GM23338 (cell line): Measurements from ENCODE around the gene HDAC9. TPM values are rescaled to one million over a fixed set of nuclear protein-coding genes. Genes with fewer than 3 reads are reported as not detected.

Experiments used
- ATAC-seq: fragments of 200-7000 bp; cut with Tn5 transposase; 3 replicates; pipeline ENCODE4 v1.9.1; 2020
- DNase-seq: peaks from one replicate; pipeline ENCODE4 v3.0.0-alpha.2; 2015; ENCODE audit warnings: low spot score
- H2AFZ ChIP-seq: fragments of 200-600 bp; sonication (generic); 2 replicates; pipeline ENCODE4 v1.8.0; 2016; ENCODE audit warnings: antibody characterized with exemption, mild to moderate bottlenecking, moderate library complexity
- H3F3A ChIP-seq: fragments of 200-600 bp; sonication (generic); replicated peaks from 2 replicates; pipeline ENCODE4 v1.8.0; 2017; ENCODE audit warnings: antibody characterized with exemption, mixed run types, low read depth
- H3K27ac ChIP-seq: fragments of 200-600 bp; sonication (generic); 2 replicates; pipeline ENCODE4 v1.6.1; 2016; ENCODE audit warnings: low read depth
- H3K27me3 ChIP-seq: fragments of 200-600 bp; sonication (generic); 2 replicates; pipeline ENCODE4 v1.8.0; 2016; ENCODE audit warnings: mild to moderate bottlenecking, mixed run types, moderate library complexity; ENCODE audit not compliant: insufficient read depth
- H3K36me3 ChIP-seq: fragments of 200-600 bp; sonication (generic); 2 replicates; pipeline ENCODE4 v1.8.0; 2016; ENCODE audit warnings: mild to moderate bottlenecking; ENCODE audit not compliant: insufficient read depth
- H3K4me1 ChIP-seq: fragments of 200-600 bp; sonication (generic); 2 replicates; pipeline ENCODE4 v1.8.0; 2016; ENCODE audit warnings: mild to moderate bottlenecking, moderate library complexity; ENCODE audit not compliant: insufficient read depth
- H3K4me2 ChIP-seq: fragments of 200-600 bp; sonication (generic); 2 replicates; pipeline ENCODE4 v1.7.1; 2017; ENCODE audit warnings: mixed run types
- H3K4me3 ChIP-seq: fragments of 200-600 bp; sonication (generic); 2 replicates; pipeline ENCODE4 v1.6.1; 2016; ENCODE audit warnings: mixed run types
- H3K79me2 ChIP-seq: fragments of 200-600 bp; sonication (generic); replicated peaks from 2 replicates; pipeline ENCODE4 v1.8.0; 2017; ENCODE audit warnings: mild to moderate bottlenecking; ENCODE audit not compliant: insufficient read depth
- H3K9me2 ChIP-seq: fragments of 200-600 bp; sonication (generic); 2 replicates; pipeline ENCODE4 v1.8.0; 2017; ENCODE audit not compliant: insufficient read depth
- H4K20me1 ChIP-seq: fragments of 200-600 bp; sonication (generic); replicated peaks from 2 replicates; pipeline ENCODE4 v1.8.0; 2017; ENCODE audit warnings: mild to moderate bottlenecking; ENCODE audit not compliant: insufficient read depth
- H3K27ac Mint-ChIP-seq: 2 replicates; pipeline ENCODE4 v1.8.0; 2020; ENCODE audit warnings: inconsistent platforms, mild to moderate bottlenecking, moderate library complexity, mixed read lengths
- H3K27me3 Mint-ChIP-seq: 3 replicates; pipeline ENCODE4 v1.8.0; 2022; ENCODE audit warnings: low read depth, mild to moderate bottlenecking, moderate library complexity, mixed read lengths, inconsistent platforms; ENCODE audit not compliant: insufficient read depth, poor library complexity
- H3K36me3 Mint-ChIP-seq: 3 replicates; pipeline ENCODE4 v1.8.0; 2021; ENCODE audit warnings: low read depth, mild to moderate bottlenecking, inconsistent platforms, moderate library complexity, mixed read lengths
- H3K4me1 Mint-ChIP-seq: 3 replicates; pipeline ENCODE4 v1.8.0; 2020; ENCODE audit warnings: mild to moderate bottlenecking, inconsistent platforms, mixed read lengths
- H3K4me3 Mint-ChIP-seq: 3 replicates; pipeline ENCODE4 v1.8.0; 2021; ENCODE audit warnings: moderate library complexity, mild to moderate bottlenecking, inconsistent platforms, mixed read lengths
- H3K9me3 Mint-ChIP-seq: 3 replicates; pipeline ENCODE4 v1.8.0; 2020; ENCODE audit warnings: moderate library complexity, mild to moderate bottlenecking, inconsistent platforms, mixed read lengths
- CREB1 ChIP-seq: fragments of 250-450 bp; sonication (Bioruptor Pico); IDR thresholded peaks from 2 replicates; pipeline ENCODE4 v1.5.0; 2020; ENCODE audit warnings: low read depth, mild to moderate bottlenecking, moderate library complexity
- EZH2 ChIP-seq: fragments of 200-600 bp; sonication (generic); IDR thresholded peaks from one replicate; pipeline ENCODE4 v1.8.0; 2017; ENCODE audit warnings: antibody characterized with exemption, mild to moderate bottlenecking, low read depth; ENCODE audit not compliant: unreplicated experiment
- EZH2phosphoT487 ChIP-seq: fragments of 200-600 bp; sonication (generic); IDR thresholded peaks from one replicate; pipeline ENCODE4 v1.8.1; 2018; ENCODE audit warnings: antibody characterized with exemption; ENCODE audit not compliant: unreplicated experiment
- POLR2AphosphoS5 ChIP-seq: IDR thresholded peaks from 2 replicates; pipeline ENCODE4 v1.6.1; 2016; ENCODE audit warnings: antibody characterized with exemption, low read depth
- STAT1 ChIP-seq: IDR thresholded peaks from one replicate; pipeline ENCODE4 v1.6.1; 2016; ENCODE audit warnings: antibody characterized with exemption; ENCODE audit not compliant: unreplicated experiment
- ZNF114 ChIP-seq: fragments of 250-450 bp; sonication (Bioruptor Pico); IDR thresholded peaks from 2 replicates; pipeline ENCODE4 v1.5.0; 2020; ENCODE audit warnings: mild to moderate bottlenecking, moderate library complexity
- ZNF331 ChIP-seq: fragments of 250-450 bp; sonication (Bioruptor Pico); IDR thresholded peaks from 2 replicates; pipeline ENCODE4 v1.5.0; 2020; ENCODE audit warnings: low read depth, mild to moderate bottlenecking, moderate library complexity
- polyA plus RNA-seq: library from polyadenylated mRNA; unstranded; fragments of >200 nt; fragmentation: Nextera tagmentation; extraction: Ambion mirVana; gene quantifications from 2 replicates; pipeline ENCODE4 v1.2.1, GENCODE V29; 2016
- total RNA-seq: library from RNA; depleted of rRNA; stranded (reverse); fragments of >200 nt; shearing (Covaris generic); gene quantifications from 2 replicates; pipeline ENCODE4 v1.2.3, GENCODE V29; 2014
- TF ChIP-seq, protein P1 (sequence below): IDR thresholded peaks from one replicate; pipeline ENCODE4 v1.6.1; 2018; ENCODE audit warnings: antibody characterized with exemption; ENCODE audit not compliant: unreplicated experiment
- TF ChIP-seq, protein P2 (sequence below): fragments of 250-450 bp; sonication (Bioruptor Pico); IDR thresholded peaks from 2 replicates; pipeline ENCODE4 v1.5.0; 2020; ENCODE audit warnings: mild to moderate bottlenecking, moderate library complexity
- TF ChIP-seq, protein P3 (sequence below): IDR thresholded peaks from 2 replicates; pipeline ENCODE4 v1.6.1; 2016; ENCODE audit warnings: antibody characterized with exemption

Gene HDAC9
- total and polyA plus RNA-seq, 2 experiments from 2014 or later = 8.3 to 18.5 TPM

DNA sequence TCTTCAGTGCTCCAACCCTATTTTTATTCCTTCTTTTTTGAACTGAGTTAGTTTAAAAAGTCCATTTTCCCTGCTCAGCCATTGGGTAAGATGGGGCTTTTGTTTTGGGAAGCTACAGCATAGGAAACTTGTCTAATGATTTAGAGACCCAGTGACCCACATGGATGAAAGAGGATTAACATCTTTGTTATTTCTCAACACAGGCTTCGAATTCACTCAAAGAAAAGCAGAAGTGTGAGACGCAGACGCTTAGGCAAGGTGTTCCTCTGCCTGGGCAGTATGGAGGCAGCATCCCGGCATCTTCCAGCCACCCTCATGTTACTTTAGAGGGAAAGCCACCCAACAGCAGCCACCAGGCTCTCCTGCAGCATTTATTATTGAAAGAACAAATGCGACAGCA is 152.0 kb downstream of the HDAC9 start:
- Histone ChIP-seq H3K9me2 (no peaks in the 10 kb centered on the region), H3K36me3 (no peaks in the 10 kb centered on the region), H3K4me3 (no peak overlapping the region), H2AFZ (no peak overlapping the region), H3F3A (no peaks in the 10 kb centered on the region), H3K4me1 (no peaks in the 10 kb centered on the region), H3K79me2 (no peaks in the 10 kb centered on the region), H3K27me3 (no peaks in the 10 kb centered on the region), H3K4me2 (no peak overlapping the region), H3K27ac (no peak overlapping the region), H4K20me1 (no peaks in the 10 kb centered on the region)
- no peak overlapping the region for H3K4me3 Mint-ChIP-seq
- peaks cover 5% of the 10 kb centered on the region for H3K36me3 Mint-ChIP-seq
- no peak for TF ChIP-seq POLR2AphosphoS5
- TF ChIP-seq, protein P1, sequence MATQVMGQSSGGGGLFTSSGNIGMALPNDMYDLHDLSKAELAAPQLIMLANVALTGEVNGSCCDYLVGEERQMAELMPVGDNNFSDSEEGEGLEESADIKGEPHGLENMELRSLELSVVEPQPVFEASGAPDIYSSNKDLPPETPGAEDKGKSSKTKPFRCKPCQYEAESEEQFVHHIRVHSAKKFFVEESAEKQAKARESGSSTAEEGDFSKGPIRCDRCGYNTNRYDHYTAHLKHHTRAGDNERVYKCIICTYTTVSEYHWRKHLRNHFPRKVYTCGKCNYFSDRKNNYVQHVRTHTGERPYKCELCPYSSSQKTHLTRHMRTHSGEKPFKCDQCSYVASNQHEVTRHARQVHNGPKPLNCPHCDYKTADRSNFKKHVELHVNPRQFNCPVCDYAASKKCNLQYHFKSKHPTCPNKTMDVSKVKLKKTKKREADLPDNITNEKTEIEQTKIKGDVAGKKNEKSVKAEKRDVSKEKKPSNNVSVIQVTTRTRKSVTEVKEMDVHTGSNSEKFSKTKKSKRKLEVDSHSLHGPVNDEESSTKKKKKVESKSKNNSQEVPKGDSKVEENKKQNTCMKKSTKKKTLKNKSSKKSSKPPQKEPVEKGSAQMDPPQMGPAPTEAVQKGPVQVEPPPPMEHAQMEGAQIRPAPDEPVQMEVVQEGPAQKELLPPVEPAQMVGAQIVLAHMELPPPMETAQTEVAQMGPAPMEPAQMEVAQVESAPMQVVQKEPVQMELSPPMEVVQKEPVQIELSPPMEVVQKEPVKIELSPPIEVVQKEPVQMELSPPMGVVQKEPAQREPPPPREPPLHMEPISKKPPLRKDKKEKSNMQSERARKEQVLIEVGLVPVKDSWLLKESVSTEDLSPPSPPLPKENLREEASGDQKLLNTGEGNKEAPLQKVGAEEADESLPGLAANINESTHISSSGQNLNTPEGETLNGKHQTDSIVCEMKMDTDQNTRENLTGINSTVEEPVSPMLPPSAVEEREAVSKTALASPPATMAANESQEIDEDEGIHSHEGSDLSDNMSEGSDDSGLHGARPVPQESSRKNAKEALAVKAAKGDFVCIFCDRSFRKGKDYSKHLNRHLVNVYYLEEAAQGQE = no peak
- no peak for TF ChIP-seq EZH2
- TF ChIP-seq ZNF114 (CRISPR knock-in tag) = no peak
- TF ChIP-seq STAT1 = no peak
- TF ChIP-seq EZH2phosphoT487 = no peak
- H3K27ac Mint-ChIP-seq = no peak overlapping the region
- H3K4me1 Mint-ChIP-seq = no peaks in the 10 kb centered on the region
- DNase-seq (no peak), ATAC-seq (no peak)
- H3K9me3 Mint-ChIP-seq = no peaks in the 10 kb centered on the region
- no peaks in the 10 kb centered on the region for H3K27me3 Mint-ChIP-seq

DNA sequence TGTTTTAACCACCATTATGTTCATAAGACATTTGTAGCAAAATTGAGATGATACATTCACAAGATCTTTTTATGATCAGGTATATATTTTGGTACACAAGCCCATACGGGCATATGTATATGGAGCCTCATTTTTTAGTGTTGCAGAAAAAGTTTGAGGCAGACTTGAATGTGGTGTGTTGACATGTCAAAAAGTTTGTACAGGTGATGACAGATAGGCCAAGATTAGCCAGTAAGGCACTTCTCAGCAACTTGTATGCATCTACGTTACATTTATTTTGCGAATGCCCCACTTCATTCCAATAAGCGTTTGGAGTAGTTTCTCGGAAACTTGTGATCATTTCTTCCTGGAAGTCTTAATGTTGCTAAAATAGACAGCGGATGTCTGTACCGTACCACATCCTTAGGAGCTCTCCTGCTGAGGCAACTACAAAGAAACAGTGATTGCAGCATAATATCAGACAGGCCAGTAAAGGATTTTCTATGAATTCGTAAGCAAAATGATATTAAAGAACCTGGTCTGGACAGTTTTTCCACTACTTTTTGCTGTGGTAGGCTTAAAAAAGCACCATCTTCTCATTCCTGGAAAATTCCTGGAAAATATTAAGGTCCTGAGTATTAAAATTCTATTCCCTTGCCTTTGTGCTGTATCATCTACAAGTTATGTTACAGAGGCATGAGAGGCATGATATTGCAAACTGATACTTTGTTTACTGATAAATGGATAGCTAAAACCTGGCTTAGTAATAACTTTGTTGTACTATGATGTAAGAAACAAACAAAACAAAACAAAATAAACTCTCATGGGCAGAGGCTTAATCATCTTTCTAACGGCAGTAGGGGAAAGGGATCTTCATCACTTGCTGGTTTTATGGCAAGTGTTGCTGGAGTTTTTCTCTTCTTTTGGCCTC is 153.6 kb downstream of the HDAC9 start:
- H4K20me1 ChIP-seq = no peaks in the 10 kb centered on the region
- Mint-ChIP-seq H3K9me3 (no peaks in the 10 kb centered on the region), H3K4me3 (no peak overlapping the region), H3K4me1 (no peaks in the 10 kb centered on the region), H3K36me3 (peaks cover 5% of the 10 kb centered on the region), H3K27ac (no peak overlapping the region), H3K27me3 (no peaks in the 10 kb centered on the region)
- no peaks in the 10 kb centered on the region for H3K36me3 ChIP-seq
- H3K9me2 ChIP-seq = no peaks in the 10 kb centered on the region
- H3F3A ChIP-seq = no peaks in the 10 kb centered on the region
- H2AFZ ChIP-seq = no peak overlapping the region
- no peak overlapping the region for H3K27ac ChIP-seq
- no peaks in the 10 kb centered on the region for H3K4me1 ChIP-seq
- no peak overlapping the region for H3K4me2 ChIP-seq
- DNase-seq (no peak), ATAC-seq (no peak)
- no peaks in the 10 kb centered on the region for H3K79me2 ChIP-seq
- no peak overlapping the region for H3K4me3 ChIP-seq
- H3K27me3 ChIP-seq = no peaks in the 10 kb centered on the region
- TF ChIP-seq EZH2phosphoT487 = no peak
- TF ChIP-seq, protein P2, sequence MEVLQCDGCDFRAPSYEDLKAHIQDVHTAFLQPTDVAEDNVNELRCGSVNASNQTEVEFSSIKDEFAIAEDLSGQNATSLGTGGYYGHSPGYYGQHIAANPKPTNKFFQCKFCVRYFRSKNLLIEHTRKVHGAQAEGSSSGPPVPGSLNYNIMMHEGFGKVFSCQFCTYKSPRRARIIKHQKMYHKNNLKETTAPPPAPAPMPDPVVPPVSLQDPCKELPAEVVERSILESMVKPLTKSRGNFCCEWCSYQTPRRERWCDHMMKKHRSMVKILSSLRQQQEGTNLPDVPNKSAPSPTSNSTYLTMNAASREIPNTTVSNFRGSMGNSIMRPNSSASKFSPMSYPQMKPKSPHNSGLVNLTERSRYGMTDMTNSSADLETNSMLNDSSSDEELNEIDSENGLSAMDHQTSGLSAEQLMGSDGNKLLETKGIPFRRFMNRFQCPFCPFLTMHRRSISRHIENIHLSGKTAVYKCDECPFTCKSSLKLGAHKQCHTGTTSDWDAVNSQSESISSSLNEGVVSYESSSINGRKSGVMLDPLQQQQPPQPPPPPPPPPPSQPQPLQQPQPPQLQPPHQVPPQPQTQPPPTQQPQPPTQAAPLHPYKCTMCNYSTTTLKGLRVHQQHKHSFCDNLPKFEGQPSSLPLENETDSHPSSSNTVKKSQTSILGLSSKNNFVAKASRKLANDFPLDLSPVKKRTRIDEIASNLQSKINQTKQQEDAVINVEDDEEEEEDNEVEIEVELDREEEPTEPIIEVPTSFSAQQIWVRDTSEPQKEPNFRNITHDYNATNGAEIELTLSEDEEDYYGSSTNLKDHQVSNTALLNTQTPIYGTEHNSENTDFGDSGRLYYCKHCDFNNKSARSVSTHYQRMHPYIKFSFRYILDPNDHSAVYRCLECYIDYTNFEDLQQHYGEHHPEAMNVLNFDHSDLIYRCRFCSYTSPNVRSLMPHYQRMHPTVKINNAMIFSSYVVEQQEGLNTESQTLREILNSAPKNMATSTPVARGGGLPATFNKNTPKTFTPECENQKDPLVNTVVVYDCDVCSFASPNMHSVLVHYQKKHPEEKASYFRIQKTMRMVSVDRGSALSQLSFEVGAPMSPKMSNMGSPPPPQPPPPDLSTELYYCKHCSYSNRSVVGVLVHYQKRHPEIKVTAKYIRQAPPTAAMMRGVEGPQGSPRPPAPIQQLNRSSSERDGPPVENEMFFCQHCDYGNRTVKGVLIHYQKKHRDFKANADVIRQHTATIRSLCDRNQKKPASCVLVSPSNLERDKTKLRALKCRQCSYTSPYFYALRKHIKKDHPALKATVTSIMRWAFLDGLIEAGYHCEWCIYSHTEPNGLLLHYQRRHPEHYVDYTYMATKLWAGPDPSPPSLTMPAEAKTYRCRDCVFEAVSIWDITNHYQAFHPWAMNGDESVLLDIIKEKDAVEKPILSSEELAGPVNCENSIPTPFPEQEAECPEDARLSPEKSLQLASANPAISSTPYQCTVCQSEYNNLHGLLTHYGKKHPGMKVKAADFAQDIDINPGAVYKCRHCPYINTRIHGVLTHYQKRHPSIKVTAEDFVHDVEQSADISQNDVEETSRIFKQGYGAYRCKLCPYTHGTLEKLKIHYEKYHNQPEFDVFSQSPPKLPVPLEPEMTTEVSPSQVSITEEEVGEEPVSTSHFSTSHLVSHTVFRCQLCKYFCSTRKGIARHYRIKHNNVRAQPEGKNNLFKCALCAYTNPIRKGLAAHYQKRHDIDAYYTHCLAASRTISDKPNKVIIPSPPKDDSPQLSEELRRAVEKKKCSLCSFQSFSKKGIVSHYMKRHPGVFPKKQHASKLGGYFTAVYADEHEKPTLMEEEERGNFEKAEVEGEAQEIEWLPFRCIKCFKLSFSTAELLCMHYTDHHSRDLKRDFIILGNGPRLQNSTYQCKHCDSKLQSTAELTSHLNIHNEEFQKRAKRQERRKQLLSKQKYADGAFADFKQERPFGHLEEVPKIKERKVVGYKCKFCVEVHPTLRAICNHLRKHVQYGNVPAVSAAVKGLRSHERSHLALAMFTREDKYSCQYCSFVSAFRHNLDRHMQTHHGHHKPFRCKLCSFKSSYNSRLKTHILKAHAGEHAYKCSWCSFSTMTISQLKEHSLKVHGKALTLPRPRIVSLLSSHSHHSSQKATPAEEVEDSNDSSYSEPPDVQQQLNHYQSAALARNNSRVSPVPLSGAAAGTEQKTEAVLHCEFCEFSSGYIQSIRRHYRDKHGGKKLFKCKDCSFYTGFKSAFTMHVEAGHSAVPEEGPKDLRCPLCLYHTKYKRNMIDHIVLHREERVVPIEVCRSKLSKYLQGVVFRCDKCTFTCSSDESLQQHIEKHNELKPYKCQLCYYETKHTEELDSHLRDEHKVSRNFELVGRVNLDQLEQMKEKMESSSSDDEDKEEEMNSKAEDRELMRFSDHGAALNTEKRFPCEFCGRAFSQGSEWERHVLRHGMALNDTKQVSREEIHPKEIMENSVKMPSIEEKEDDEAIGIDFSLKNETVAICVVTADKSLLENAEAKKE (CRISPR knock-in tag) = no peak
- TF ChIP-seq ZNF114 (CRISPR knock-in tag) = no peak
- TF ChIP-seq, protein P3, sequence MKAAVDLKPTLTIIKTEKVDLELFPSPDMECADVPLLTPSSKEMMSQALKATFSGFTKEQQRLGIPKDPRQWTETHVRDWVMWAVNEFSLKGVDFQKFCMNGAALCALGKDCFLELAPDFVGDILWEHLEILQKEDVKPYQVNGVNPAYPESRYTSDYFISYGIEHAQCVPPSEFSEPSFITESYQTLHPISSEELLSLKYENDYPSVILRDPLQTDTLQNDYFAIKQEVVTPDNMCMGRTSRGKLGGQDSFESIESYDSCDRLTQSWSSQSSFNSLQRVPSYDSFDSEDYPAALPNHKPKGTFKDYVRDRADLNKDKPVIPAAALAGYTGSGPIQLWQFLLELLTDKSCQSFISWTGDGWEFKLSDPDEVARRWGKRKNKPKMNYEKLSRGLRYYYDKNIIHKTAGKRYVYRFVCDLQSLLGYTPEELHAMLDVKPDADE = no peak
- no peak for TF ChIP-seq ZNF331 (CRISPR knock-in tag)
- no peak for TF ChIP-seq CREB1 (CRISPR knock-in tag)
